ENCODE measurements around the gene CLEC20A.

CLEC20A gene

GRCh38 chr1:178442925-178443324 is 53.8 kb downstream of the CLEC20A start:
- H3K27ac ChIP-seq: no peak overlapping the region
- TF ChIP-seq CTCF (IDR thresholded peaks at IDR 0.05): no peak
- no peak for TF ChIP-seq ZFX (IDR thresholded peaks at IDR 0.05; ENCODE audit: borderline replicate concordance)

GRCh38 chr1:178438432-178438831 is 58.3 kb downstream of the CLEC20A start:
- TF ChIP-seq ZFX (IDR thresholded peaks at IDR 0.05; ENCODE audit: borderline replicate concordance): no peak
- TF ChIP-seq CTCF (IDR thresholded peaks at IDR 0.05): no peak

GRCh38 chr1:178436899-178437298 is 59.9 kb downstream of the CLEC20A start:
- no peak overlapping the region for H3K27ac ChIP-seq
- TF ChIP-seq ZFX (IDR thresholded peaks at IDR 0.05; ENCODE audit: borderline replicate concordance) (no peak), CTCF (IDR thresholded peaks at IDR 0.05) (no peak)

More at GRCh38 chr1:178438432-178438831, 58.3 kb downstream of the CLEC20A start:
- no peak overlapping the region for H3K27ac ChIP-seq

- no peak overlapping the region for H3K27ac ChIP-seq
- TF ChIP-seq ZFX (IDR thresholded peaks at IDR 0.05; ENCODE audit: borderline replicate concordance) (no peak), CTCF (IDR thresholded peaks at IDR 0.05) (no peak)
Measured at GRCh38 chr1:178434899-178435435, 61.8 kb downstream of the CLEC20A start.

- H3K27ac ChIP-seq: no peak overlapping the region
- TF ChIP-seq CTCF (IDR thresholded peaks at IDR 0.05) (no peak), ZFX (IDR thresholded peaks at IDR 0.05; ENCODE audit: borderline replicate concordance) (no peak)
Measured at GRCh38 chr1:178434360-178434759, 62.4 kb downstream of the CLEC20A start.
